Activated T-helper 1 cell treated with Interleukin-2 at 50 U/mL for 16 hours (primary cell): ENCODE results near the gene ROR1.

Experiments used
- DNase-seq: peaks from one replicate; pipeline ENCODE4 v3.0.0-alpha.2; 2020; ENCODE audit warnings: low read depth

ROR1 gene

DNA sequence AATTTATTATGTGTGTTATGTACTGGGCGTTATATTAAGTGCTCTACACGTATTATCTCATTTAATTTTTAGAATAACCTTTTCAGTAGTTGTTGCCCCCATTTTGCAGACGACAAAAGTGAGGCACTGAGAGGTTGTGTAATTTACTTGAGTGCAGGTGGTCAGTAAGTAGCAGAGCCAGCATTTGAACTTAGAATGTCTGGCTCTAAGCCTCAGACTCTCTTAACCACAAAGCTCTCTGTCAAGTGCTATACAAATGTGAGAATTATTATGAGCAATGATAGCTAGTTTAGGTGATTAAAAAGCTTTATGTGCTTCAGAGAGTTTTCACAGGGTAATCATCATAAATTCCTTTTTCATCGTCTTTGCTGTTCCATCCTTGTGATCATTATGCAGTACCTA, 333.3 kb downstream of the ROR1 start:
- DNase-seq = no peak

DNA sequence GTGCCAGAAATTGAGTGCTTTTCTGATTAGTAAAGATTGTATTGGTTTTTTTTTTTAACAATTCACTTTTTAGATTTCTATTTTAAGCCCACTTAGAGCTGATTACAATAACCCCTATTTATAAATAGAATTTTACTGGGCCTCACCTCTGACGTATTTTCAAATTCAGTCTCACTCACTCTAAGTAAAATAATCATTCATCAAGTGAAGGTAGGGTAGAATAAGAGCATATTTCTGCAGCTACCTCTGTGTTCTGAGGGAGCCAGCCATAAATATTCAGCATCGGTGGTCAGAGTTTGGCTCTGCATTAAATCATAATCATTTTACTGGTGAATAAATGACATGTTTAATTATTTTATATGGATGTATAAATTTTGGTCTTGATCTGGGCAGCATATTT, 333.8 kb downstream of the ROR1 start:
- no peak for DNase-seq

DNA sequence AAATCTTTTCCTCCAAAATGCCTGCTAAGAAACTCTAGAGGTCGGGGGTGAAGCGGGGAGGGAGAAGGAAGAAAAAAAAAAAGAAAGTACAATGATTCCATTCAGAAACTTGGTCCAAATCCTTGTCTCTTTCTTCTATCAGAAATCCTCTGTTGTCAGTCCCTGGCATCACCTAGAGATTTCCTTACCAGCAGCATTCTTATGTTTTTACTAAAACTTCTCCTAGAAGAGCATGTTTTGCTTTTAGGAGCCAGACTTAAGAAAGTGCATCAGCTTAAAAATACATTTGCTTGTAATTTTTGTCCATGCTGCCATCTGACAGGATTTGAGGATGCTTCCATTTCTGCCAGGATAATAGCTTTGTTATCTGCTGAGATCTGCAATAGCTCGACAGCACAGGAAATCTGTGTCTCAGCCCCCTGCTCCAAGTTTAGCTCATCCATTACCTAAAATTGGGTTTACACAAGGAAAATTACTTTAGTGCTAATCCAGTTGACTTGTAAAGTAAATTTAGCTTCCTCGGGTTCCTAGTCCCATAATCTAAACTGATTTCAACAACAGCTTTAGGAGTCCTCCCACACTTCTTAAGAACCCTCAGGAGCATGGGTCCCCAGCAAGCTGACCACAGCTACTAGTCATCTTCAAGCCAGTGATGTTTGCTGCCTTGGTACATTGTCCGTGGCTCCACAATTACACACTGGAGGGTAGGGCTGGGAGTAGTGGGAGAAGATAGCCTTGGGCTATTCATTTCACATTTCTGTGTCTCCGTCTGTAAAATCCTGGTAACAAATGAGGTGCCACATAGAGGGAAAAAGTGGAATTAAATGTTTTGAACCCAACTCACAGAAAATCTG, 337.3 kb downstream of the ROR1 start:
- DNase-seq = no peak

DNA sequence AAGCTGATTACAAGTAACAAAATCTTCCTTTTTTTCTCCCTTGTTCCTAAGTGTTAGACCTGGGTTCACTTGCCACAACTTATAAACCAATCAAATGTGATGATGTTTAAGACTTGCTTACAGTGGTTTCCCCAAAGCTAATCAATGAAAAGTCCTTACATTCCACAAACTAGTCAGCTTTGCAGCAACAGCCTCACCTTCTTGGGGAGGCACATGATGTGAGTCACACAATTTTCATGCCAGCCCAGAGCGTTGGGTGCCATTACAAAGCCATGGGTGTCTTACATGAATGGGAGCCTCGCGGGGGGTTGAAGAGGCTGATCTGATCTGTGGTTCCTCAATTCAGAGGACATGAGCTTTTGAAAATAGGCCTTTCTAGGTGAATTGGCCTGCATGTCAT, 338.0 kb downstream of the ROR1 start:
- DNase-seq = no peak

DNA sequence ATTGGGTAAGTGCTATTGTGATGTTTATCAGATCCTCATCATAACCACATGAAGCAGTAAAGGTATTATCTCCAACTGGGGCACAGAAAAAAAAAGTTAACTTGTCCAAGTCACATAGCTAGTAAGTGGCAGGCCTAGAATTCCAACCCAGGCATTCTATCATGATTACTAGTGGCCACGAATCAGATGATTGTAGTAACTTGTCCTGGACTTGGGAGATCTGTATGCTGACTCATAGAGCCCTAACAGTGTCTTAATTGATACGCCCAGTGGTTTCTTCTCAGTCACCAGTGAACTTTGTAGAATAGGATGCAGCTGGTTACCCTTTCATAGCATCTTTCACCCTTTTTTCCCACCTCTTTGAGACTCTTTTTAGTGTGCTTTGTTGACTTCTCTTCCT, 338.5 kb downstream of the ROR1 start:
- DNase-seq = no peak

DNA sequence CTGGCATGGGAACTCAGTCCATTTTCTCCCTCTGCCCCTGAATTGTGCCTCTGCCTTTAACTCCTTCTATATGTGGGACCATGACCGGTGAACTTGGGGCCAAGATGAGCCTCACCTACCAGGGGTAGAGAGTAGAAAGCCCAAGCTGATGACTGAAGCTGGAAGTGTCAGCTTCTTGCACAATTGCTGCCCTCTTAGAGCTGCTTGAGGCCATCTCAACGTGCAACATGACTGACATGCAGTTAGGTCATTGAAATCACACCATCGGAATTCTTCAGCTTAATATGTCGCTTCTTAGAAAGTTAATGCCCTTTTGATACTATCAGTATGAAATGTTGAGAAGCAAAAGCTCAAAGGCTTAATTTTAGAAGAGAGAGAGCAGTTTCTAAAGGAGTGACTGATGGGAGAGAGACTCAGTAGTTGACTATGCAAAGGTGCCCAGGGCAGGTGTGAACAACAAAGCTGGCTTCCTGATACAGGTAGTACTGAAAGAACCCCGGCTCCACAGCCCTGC, 340.3 kb downstream of the ROR1 start:
- DNase-seq = no peak

GRCh38 chr1:64116537-64116936, 342.7 kb downstream of the ROR1 start:
- DNase-seq = no peak

DNA sequence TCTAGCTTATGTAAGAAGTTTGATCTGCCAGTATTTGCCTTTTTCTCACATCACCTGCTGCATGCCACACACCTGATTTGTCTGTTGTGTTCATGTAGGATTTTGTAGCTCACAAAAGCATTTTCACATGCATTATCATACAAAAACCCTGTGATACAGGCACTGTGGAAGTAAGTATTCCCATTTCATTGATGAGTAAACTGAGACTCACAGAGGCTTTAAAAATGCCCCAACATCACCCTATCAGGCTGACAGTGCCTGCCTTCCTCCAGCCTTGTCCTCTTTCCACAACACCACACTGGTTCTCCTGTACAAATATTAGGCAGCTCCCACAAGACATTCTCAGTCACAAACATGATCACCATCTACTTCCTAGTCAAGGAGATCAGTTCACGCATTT, 343.7 kb downstream of the ROR1 start:
- DNase-seq = no peak

GRCh38 chr1:64121766-64122385, 348.1 kb downstream of the ROR1 start:
- no peak for DNase-seq

- no peak for DNase-seq
Measured at GRCh38 chr1:64122588-64122987, 348.8 kb downstream of the ROR1 start.

DNA sequence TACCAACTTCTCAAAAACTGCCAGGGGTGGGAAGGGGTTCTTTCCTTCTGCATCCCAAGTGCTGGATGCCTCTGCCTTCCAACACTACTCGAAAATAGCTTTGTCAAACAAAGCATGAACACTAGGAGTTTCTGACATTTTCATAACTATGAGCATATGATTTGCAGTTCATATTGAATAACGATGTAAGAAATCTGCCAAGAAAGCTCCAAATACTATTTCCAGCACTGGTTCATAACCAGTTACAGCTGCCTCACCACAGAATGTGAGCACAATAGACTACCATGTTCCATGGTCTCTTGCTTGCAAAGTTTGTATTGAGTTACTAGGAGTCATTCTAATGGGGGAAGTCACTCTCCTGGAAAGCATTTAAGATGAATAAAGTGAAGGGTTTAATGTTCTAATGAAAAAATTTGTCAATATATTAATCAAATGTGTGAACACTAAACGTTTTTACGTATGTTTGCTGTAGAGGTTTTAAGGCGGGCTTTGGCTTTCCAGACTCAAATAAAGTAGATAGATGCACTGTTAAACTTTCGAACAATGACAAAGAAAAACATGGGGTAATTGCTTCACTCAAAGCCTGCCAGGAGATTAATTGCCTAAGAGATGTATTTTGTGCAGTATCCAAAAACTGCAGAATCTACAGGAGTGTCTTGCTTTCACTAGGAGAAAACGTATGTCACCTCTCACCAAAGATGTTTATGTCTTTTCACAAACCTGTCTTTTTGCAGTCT, 351.1 kb downstream of the ROR1 start:
- no peak for DNase-seq

- DNase-seq = no peak
Measured at GRCh38 chr1:64126581-64126980, 352.8 kb downstream of the ROR1 start.

DNA sequence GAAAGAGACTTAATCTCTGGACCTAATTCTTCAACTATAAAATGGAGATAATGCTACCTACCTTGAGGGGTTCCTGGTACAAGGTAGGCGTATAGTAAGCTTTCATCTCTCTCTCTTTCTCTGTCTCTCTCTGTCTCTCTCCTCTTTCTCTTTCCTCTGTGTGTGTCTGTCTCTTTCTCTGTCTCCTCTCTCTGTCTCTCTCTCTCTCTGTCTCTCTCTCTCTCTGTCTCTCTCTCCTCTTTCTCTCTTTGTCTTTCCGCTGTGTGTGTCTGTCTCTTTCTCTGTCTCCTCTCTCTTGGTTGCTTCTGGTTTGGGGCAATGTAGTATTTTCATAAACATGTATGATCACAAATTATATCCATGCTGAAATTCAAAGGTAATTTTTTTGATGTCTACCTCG, 353.5 kb downstream of the ROR1 start:
- DNase-seq = no peak

GRCh38 chr1:64129701-64130100, 355.9 kb downstream of the ROR1 start:
- no peak for DNase-seq

GRCh38 chr1:64131155-64131554, 357.3 kb downstream of the ROR1 start:
- DNase-seq = no peak

DNA sequence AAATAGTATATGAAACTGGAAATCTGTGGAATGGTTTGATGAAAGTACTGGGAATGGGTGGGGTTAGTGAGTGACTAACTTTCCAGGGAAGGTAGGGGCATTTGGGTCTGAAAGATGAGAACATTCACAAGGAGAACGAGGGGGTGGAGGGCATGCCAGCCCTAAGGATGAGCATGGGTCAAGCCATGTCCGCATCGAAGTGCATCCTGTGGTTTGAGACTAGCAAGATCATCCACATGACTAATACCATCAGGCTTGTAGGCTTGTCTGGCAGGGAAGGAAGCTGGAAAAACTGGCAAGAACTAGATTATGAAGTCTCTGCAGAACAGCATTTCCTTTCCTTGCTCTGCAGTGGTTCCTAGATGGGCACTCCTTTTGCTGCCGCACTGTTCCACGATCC, 359.2 kb downstream of the ROR1 start:
- DNase-seq = no peak

DNA sequence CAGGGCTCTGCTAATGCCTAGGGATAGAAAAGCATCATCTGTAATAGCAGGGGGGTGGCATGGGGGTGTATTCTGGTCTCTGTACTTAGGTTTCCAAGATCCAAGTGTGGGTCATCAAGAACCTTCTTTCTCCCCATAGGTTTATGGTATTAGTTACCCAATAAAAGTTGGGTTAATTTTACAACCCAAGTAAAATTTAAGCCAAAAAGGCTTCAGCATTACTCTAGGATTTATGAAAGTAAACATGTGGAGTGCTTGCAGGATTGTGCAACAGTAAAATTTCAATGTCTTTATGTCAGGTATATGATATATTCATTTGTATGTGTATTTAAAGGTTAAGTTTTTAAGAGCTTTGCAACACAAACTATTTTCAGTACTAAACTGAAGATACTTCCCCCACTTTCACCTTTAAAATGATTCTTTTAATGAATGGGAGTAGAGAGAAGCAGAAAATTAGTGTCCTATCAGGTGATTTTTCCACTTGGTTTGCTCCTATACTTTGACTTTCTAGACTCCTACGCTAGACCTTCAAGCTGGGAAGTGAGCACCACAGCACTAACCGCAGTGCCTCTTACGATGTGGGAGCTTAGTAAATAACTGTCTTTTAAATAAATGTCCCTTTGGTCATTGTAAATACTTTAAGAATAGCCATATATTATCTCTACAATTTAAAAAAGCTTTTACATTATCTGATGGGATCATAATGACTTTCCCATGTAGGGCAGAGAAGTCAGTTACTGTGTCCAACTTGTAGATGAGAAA, 361.8 kb downstream of the ROR1 start:
- DNase-seq = no peak

DNA sequence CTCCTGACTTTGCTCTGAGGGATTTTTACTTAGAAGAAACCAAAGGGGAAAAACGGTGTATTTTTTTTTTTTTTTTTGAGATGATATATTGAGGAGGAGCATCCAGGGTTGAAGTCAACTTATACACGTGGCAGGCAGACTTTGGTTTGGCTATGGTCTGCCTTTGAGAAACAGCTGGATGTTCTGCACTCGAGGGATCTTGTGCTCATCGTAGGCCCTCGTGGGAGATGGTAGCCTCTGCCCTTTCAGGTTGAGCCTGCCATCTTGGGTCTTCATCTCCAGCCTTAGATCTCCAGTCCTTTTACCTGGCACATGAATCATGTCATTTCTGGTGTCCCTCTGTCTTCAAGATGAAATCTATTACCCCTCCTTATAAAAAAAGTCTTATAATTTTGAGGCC, 362.5 kb downstream of the ROR1 start:
- no peak for DNase-seq

- peak; percentile 16 for DNase-seq
Measured at GRCh38 chr1:64136752-64137411, 363.1 kb downstream of the ROR1 start.

GRCh38 chr1:64137412-64137803, 363.6 kb downstream of the ROR1 start:
- no peak for DNase-seq

- no peak for DNase-seq
Measured at GRCh38 chr1:64139877-64140276, 366.1 kb downstream of the ROR1 start.

GRCh38 chr1:64140596-64140995, 366.8 kb downstream of the ROR1 start:
- DNase-seq = no peak
